Measurements from ENCODE around the gene HECW1.
"Not testable (repeated sequence)": the region's sequence is repeated elsewhere in the genome, so short reads cannot be mapped to it uniquely, and the experiment has no call there.

The HECW1 gene

GRCh38 chr7:43594020-43594419 is 481.6 kb downstream of the HECW1 start:
- no peak for TF ChIP-seq CTCF (IDR thresholded peaks at IDR 0.05)
- DNase-seq: no peak
- Histone ChIP-seq H3K27me3 (no peaks in the 10 kb centered on the region), H3K4me1 (peaks cover 0 to 79% (median 13%) of the 10 kb centered on the region in 4 donors), H3K36me3 (peaks cover 14 to 19% (median 16%) of the 10 kb centered on the region in 3 donors), H3K27ac (peak overlapping the region in 1 of 2 donors; percentile 36), H3K4me3 (no peak overlapping the region), H3K9me3 (no peaks in the 10 kb centered on the region)
- intact Hi-C loops (cut with DNase I; ENCODE audit: low total_unique reads): no loop called here

GRCh38 chr7:43596426-43596825 is 484.0 kb downstream of the HECW1 start:
- H3K27ac ChIP-seq; DNase-seq; H3K4me3 ChIP-seq; H3K9me3 ChIP-seq; intact Hi-C loops (cut with DNase I; ENCODE audit: low total_unique reads); H3K27me3 ChIP-seq: not testable (repeated sequence)
- H3K36me3 ChIP-seq: peaks cover 19 to 31% (median 24%) of the 10 kb centered on the region in 3 donors
- H3K4me1 ChIP-seq: peaks cover 0 to 55% (median 7%) of the 10 kb centered on the region in 4 donors

- no peaks in the 10 kb centered on the region for H3K27me3 ChIP-seq
- intact Hi-C loops (cut with DNase I; ENCODE audit: low total_unique reads): no loop called here
- peaks cover 0 to 36% (median 2%) of the 10 kb centered on the region in 4 donors for H3K4me1 ChIP-seq
- DNase-seq: no peak
- H3K27ac ChIP-seq: no peak overlapping the region
- H3K4me3 ChIP-seq: no peak overlapping the region
- TF ChIP-seq CTCF (IDR thresholded peaks at IDR 0.05): no peak
- peaks cover 19 to 31% (median 24%) of the 10 kb centered on the region in 3 donors for H3K36me3 ChIP-seq
- no peaks in the 10 kb centered on the region for H3K9me3 ChIP-seq
Measured at GRCh38 chr7:43600056-43600455, 487.6 kb downstream of the HECW1 start.

- H3K4me3 ChIP-seq: no peak overlapping the region
- intact Hi-C loops (cut with DNase I; ENCODE audit: low total_unique reads): no loop called here
- H3K4me1 ChIP-seq: peaks cover 0 to 23% (median 4%) of the 10 kb centered on the region in 4 donors
- no peaks in the 10 kb centered on the region for H3K9me3 ChIP-seq
- no peak for DNase-seq
- no peak overlapping the region for H3K27ac ChIP-seq
- no peaks in the 10 kb centered on the region for H3K27me3 ChIP-seq
- no peak for TF ChIP-seq CTCF (IDR thresholded peaks at IDR 0.05)
- peaks cover 16 to 28% (median 24%) of the 10 kb centered on the region in 3 donors for H3K36me3 ChIP-seq
Measured at GRCh38 chr7:43602256-43602655, 489.8 kb downstream of the HECW1 start.

- H3K4me3 ChIP-seq: no peak overlapping the region
- H3K27me3 ChIP-seq: no peaks in the 10 kb centered on the region
- intact Hi-C loops (cut with DNase I; ENCODE audit: low total_unique reads): no loop called here
- peaks cover 4 to 14% (median 13%) of the 10 kb centered on the region in 3 donors for H3K36me3 ChIP-seq
- H3K4me1 ChIP-seq: peaks cover 0 to 23% (median 4%) of the 10 kb centered on the region in 4 donors
- no peaks in the 10 kb centered on the region for H3K9me3 ChIP-seq
- H3K27ac ChIP-seq: no peak overlapping the region
- TF ChIP-seq CTCF (IDR thresholded peaks at IDR 0.05): no peak
- no peak for DNase-seq
Measured at GRCh38 chr7:43604251-43604650, 491.8 kb downstream of the HECW1 start.

- TF ChIP-seq CTCF (IDR thresholded peaks at IDR 0.05): no peak
- H3K4me1 ChIP-seq: peaks cover 0 to 40% (median 24%) of the 10 kb centered on the region in 4 donors
- no peak overlapping the region for H3K27ac ChIP-seq
- intact Hi-C loops (cut with DNase I; ENCODE audit: low total_unique reads): no loop called here
- no peak for DNase-seq
- H3K4me3 ChIP-seq: no peak overlapping the region
- H3K36me3 ChIP-seq: peaks cover 9 to 14% (median 9%) of the 10 kb centered on the region in 3 donors
- no peaks in the 10 kb centered on the region for H3K27me3 ChIP-seq
- no peaks in the 10 kb centered on the region for H3K9me3 ChIP-seq
Measured at GRCh38 chr7:43609097-43609496, 496.6 kb downstream of the HECW1 start.
